Gastrocnemius medialis (tissue), 4 donors: ENCODE results near the gene STARD8.

Experiments
- POLR2A ChIP-seq, 2 donors: fragments of 450-650 bp; IDR thresholded peaks; one replicate each; pipeline ENCODE4 v1.6.1; 2017; ENCODE audit warnings: antibody characterized with exemption in 2 of 2, mild to moderate bottlenecking in 2 of 2, moderate library complexity in 2 of 2
- TF ChIP-seq, protein P1 (sequence below), 5 experiments: fragments of 450-650 bp in 3 of 5; fragments of 200-600 bp in 2 of 5; sonication (generic) in 2 of 5; IDR thresholded peaks in 4 of 5; conservative IDR thresholded peaks in 1 of 5; 1 replicate in 4 of 5; 2 replicates in 1 of 5; pipeline ENCODE4 v1.5.1; 2016 to 2019; ENCODE audit warnings: antibody characterized with exemption in 5 of 5, mild to moderate bottlenecking in 3 of 5, moderate library complexity in 3 of 5

DNA sequence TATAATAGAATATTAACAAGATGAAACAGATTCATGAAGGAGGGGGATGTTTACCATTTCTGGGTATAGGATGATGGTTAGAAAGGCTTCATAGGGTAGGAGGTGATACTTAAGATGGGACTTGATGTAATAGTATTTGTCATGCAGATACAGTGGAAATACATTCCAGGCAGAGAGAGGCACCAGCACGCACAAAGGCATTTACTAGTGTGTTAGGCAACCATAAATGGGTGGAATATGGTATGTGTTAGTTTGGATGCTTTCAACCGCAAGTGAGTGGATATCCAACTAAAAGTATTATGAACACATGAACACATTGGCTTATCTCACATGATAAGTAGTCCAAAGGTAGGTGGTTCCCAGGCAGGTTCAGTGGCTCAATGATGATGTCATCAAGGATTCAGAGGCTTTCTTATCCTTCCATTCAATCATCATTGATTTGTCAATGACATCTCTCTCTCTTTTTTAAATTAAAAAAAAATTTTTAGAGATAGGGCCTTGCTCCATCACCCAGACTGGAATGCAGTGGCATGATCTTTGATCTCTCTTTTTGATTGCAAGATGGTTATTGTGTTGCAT lies 12.7 kb upstream of the STARD8 start:
- TF ChIP-seq, protein P1, sequence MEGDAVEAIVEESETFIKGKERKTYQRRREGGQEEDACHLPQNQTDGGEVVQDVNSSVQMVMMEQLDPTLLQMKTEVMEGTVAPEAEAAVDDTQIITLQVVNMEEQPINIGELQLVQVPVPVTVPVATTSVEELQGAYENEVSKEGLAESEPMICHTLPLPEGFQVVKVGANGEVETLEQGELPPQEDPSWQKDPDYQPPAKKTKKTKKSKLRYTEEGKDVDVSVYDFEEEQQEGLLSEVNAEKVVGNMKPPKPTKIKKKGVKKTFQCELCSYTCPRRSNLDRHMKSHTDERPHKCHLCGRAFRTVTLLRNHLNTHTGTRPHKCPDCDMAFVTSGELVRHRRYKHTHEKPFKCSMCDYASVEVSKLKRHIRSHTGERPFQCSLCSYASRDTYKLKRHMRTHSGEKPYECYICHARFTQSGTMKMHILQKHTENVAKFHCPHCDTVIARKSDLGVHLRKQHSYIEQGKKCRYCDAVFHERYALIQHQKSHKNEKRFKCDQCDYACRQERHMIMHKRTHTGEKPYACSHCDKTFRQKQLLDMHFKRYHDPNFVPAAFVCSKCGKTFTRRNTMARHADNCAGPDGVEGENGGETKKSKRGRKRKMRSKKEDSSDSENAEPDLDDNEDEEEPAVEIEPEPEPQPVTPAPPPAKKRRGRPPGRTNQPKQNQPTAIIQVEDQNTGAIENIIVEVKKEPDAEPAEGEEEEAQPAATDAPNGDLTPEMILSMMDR (IDR thresholded peaks at IDR 0.05 in 4 of 5, conservative IDR thresholded peaks at IDR 0.05 in 1 of 5): no peak
- no peak for TF ChIP-seq POLR2A (IDR thresholded peaks at IDR 0.05)
